NT2/D1 (cell line): Measurements from ENCODE around the gene WDFY3.

ENCODE experiments used
- SUZ12 ChIP-seq: IDR thresholded peaks from 2 replicates; pipeline ENCODE4 v1.6.1; 2011; ENCODE audit not compliant: insufficient read length, insufficient read depth; ENCODE audit errors: extremely low read depth
- YY1 ChIP-seq: IDR thresholded peaks from 2 replicates; pipeline ENCODE4 v1.6.1; 2011; ENCODE audit not compliant: insufficient read length, insufficient read depth
- ZNF274 ChIP-seq: IDR thresholded peaks from 2 replicates; pipeline ENCODE4 v1.6.1; 2011; ENCODE audit warnings: mild to moderate bottlenecking, low read depth, low read length

DNA sequence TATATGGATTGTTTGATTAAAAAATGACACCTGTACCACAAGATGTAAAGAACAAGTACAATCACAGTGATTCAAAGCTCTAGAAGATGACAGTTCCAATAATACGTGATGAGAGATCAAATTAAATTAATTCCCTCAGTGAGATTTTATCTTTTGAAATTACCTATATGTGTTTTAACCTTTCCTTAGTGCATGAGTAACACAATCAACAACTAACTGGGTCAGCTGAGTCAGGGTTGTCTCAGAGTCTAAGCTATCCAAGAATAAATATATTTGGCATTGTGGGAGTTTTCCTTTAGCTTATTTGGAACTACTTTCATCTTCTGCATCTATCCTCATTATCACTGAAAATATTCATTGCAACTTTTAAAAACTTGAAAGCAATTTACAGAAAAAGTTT, 162.8 kb downstream of the WDFY3 start:
- no peak for TF ChIP-seq ZNF274
- TF ChIP-seq SUZ12, result no peak
- no peak for TF ChIP-seq YY1
